GM21528 (cell line): ENCODE data around the gene MT1H.

ENCODE experiments used
- ATAC-seq: cut with Tn5 transposase; IDR thresholded peaks from one replicate; pipeline ENCODE4 v1.9.1; 2021; ENCODE audit warnings: mild to moderate bottlenecking, moderate library complexity; ENCODE audit not compliant: unreplicated experiment, low FRiP score

The MT1H gene

DNA sequence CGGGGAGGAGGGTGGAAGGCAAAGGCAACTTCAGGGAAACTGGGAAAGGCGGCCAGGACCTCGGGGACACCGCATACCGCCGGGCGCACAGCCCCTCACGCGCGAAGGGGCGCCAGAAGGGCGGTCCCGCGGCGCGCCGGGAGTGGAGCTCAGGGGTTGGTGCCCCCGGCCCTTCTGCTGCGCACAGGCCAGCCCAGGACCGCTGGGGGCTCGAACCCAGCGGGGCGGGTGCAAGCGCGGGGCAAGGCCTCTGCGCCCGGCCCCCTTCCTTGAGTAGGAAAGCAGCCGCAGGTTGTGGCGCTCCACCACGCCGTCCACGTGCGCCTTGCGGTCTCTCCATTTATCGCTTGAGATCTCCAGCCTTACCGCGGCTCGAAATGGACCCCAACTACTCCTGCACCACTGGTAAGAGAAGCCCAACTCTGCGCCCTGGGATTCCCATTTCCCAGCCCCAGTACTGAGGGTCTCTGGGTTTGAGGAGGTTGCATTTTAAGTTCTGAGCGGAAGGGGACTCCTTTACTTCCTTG lies 34.1 kb upstream of the MT1H start:
- no peak for ATAC-seq

- no peak for ATAC-seq
Observed at GRCh38 chr16:56636616-56637413, 32.8 kb upstream of the MT1H start.

- no peak for ATAC-seq
Observed at GRCh38 chr16:56637814-56638750, 31.5 kb upstream of the MT1H start, which contains the start of gene MT1A. Gene MT1A (plus strand): TSS chr16:56638666. CDS start chr16:56638739, 73 bp downstream.

- no peak for ATAC-seq
Observed at GRCh38 chr16:56639045-56639444, 30.6 kb upstream of the MT1H start.

- ATAC-seq: no peak
Observed at GRCh38 chr16:56640076-56640475, 29.5 kb upstream of the MT1H start.

DNA sequence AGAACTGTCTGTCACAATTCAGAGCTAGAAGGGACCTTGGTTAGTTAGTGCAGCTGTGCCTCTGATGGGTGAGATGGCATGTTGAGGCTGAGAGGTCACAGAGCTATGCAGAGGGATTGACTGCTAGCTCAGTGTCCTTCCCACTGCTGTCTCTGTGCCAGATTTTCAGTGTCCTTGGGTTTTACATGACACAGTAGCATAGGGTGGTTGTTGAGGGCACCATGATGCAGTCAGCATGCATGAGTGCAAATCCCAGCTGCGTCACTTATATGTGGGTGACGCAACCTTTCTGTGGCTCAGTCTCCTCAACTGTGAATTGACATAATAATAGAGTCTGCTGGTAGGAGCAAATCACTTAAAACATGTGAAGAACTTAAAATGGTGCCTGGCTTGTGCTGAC lies 28.4 kb upstream of the MT1H start:
- no peak for ATAC-seq

- peak; percentile 63 for ATAC-seq
Observed at GRCh38 chr16:56643080-56643778, 26.4 kb upstream of the MT1H start.

DNA sequence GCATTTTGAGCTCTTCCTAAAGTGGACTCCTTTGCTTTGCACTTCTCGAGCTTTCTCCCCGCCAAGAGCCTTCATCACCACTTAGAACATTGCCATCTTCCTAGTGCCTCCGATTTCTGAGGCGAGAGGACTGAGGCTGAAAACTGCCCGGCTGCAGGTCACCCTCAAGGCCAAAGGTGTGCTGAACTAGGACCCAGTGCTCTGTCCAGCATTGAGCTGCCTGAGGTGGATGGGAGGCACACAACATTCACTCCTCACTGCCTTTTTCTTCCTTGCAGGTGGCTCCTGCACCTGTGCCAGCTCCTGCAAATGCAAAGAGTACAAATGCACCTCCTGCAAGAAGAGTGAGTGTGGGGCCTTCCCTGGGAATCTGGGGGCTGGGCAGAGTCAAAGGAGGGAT lies 25.8 kb upstream of the MT1H start:
- ATAC-seq: no peak

GRCh38 chr16:56645311-56645710 lies 24.3 kb upstream of the MT1H start:
- no peak for ATAC-seq

GRCh38 chr16:56645838-56646237 lies 23.8 kb upstream of the MT1H start:
- ATAC-seq: no peak

DNA sequence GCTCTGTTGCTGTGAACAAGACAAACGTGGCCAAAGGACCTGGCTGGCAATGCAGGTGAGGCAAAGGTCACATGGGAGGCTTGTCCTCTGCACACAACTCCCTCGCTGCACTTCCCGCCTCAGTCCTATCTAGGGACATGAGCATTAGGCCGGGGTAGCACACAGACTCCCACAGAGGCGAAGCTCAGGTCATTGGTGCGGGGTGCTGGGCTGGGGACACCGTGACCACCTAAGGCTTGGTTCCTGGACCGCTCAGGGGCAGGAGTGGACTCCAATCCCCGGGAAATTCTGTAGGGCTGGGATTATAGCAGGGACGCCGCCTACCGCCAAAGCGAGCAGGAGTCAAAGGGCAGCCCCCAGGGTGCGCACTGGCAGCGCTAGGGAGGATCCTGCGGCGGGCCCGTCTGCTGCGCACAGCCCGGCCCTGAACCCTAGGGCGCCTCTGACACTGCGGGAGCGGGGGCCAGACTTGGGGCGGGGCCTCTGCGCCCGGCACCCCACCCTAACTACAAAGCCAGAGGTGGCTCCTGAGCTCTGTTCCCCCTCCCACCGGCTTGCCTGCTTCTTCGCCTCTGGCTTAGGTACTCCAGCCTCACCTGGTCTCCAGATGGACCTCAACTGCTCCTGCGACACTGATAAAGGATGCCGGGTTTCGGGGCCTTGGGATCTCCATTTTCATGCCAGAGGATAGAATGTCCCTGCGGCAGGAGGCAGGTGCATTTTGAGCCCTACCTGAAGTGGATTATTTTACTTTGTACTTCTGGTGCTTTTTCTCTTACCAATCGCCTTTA lies 21.8 kb upstream of the MT1H start:
- no peak for ATAC-seq

- ATAC-seq: no peak
Observed at GRCh38 chr16:56649271-56649670, 20.3 kb upstream of the MT1H start.

- ATAC-seq: no peak
Observed at GRCh38 chr16:56649820-56650219, 19.8 kb upstream of the MT1H start.

GRCh38 chr16:56651586-56651985 lies 18.0 kb upstream of the MT1H start, which contains the start of gene MT1B:
Gene MT1B (plus strand): TSS chr16:56651886. CDS start chr16:56651954, 68 bp downstream.
- ATAC-seq: no peak

DNA sequence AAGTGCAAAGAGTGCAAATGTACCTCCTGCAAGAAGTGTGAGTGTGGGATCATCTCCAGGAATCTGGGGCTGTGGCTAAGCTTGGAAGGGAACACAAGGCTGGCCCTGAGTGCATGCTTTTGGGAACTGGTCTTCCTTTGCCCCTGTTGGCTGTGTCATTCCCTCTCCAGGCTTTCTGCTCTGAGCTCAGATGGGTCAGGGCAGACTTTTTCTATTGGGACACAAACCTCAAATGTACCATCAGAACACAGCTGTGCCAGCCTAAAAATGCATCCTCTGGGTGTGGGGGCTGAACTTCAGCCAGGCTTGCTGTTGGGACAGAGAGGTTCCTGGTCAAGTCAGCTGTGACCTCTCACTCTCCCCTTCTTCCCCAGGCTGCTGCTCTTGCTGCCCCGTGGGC lies 17.0 kb upstream of the MT1H start:
- no peak for ATAC-seq

- ATAC-seq: no peak
Observed at GRCh38 chr16:56653218-56653617, 16.4 kb upstream of the MT1H start.

DNA sequence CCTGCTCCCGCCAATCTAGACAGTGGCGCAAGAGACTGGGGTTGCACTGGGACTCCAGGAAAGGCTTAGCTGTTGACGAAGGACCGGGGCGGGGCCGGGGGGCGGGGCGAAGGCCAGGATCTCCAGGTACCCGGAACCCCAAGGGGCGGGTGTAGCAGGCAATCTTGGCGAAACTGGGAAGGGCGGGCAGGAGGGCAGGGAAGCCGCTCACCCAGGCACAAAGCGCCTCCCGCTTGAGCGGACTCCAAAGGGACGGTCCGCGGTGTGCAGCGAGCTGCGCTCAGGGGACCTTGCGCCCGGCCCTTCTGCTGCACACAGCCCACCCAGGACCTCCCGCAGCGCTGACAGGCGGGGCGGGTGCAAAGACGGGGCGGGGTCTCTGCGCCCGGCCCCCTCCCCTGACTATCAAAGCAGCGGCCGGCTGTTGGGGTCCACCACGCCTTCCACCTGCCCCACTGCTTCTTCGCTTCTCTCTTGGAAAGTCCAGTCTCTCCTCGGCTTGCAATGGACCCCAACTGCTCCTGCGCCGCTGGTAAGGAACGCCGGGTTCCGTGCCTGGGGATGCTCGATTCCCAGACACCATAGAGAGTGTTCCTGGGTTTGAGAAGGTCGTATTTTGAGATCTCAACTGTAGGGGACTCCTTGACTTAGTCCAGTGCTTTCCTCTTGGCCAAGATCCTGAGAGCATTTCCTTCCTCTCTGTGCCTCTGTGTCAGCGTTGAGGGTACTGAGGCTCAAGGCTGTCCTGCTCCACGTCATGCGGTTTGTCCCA lies 11.9 kb upstream of the MT1H start, which contains the start of gene MT1F:
TSS of gene MT1F (plus strand) at position 405 of the 772 bp plus-strand sequence. CDS start at position 505, 100 bp downstream.
- ATAC-seq: no peak

DNA sequence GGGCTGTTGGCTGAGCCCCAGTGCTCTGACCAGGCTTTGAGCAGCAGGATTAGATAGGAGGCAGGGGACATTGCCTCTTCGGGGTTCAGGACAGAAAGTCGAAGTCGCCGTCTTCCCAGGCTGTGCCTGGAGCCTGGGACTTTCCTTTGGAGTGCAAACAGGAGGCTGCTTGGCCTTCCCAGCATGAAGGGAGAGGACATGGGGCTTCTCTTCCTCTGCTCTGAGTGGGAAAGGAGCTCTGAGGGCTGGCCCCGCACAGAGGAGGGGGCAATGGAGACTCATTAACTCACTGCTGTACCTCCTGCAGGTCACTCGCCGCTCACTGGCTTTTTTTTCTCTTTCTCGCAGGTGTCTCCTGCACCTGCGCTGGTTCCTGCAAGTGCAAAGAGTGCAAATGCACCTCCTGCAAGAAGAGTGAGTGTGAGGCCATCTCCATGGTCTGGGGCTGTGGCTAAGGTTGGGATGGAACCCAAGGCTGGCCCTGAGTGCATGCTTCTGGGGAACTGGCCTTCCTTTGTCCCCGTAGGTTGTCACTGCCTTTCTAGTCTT lies 11.2 kb upstream of the MT1H start:
- no peak for ATAC-seq
